Measurements from ENCODE around the gene SETD7. TPM values are rescaled to one million over a fixed set of nuclear protein-coding genes. Genes with fewer than 3 reads are reported as not detected.

Gene SETD7
- total RNA-seq, 2 donors from 2014 or later, result 71.7 to 100 TPM

- under 1% methylated on average over 46 of the region's 46 CpGs for WGBS
These were observed 101.6 kb downstream of the SETD7 start, which contains the start of gene RAB33B for GRCh38 chr4:139454111-139455045. RAB33B (plus strand) TSS chr4:139454121; CDS start chr4:139454196, 75 bp downstream.

GRCh38 chr4:139453371-139454110 is 102.5 kb downstream of the SETD7 start:
- no peaks in the 10 kb centered on the region for H3K9me3 ChIP-seq
- no peaks in the 10 kb centered on the region for H3K36me3 ChIP-seq
- no peaks in the 10 kb centered on the region for H3K27me3 ChIP-seq (replicated peaks; ENCODE audit: insufficient read depth)
- peak; percentile 97 for DNase-seq (ENCODE audit: low spot score)
- peaks cover 4% of the 10 kb centered on the region for H3K4me1 ChIP-seq (replicated peaks)
- peak overlapping the region; percentile 97 to 98 for H3K27ac ChIP-seq
- TF ChIP-seq POLR2AphosphoS5 (IDR thresholded peaks at IDR 0.05) (peak; percentile 73), POLR2A (IDR thresholded peaks at IDR 0.05) (peak; percentile 89), CTCF (IDR thresholded peaks at IDR 0.05) (peak in 1 of 4 experiments; percentile 32)
- WGBS, result under 1% methylated on average over 66 of the region's 76 CpGs
- H3K4me3 ChIP-seq, result peak overlapping the region; percentile 64 to 81
- intact Hi-C loops (cut with DNase I), result loop anchor here (5.0 kb wide), 2 partner anchors 104 to 151 kb away; partner anchors contain the start of genes NAA15, NDUFC1 and SETD7

More at GRCh38 chr4:139454111-139455045, 101.6 kb downstream of the SETD7 start, which contains the start of gene RAB33B:
- Histone ChIP-seq H3K9me3 (no peaks in the 10 kb centered on the region), H3K4me3 (peak within 1 kb of the TSS; percentile 64 to 81), H3K36me3 (no peaks in the 10 kb centered on the region), H3K27me3 (replicated peaks; ENCODE audit: insufficient read depth) (no peaks in the 10 kb centered on the region), H3K4me1 (replicated peaks) (peaks cover 4% of the 10 kb centered on the region), H3K27ac (peak within 1 kb of the TSS; percentile 97 to 98)
- TF ChIP-seq POLR2A (IDR thresholded peaks at IDR 0.05) (peak; percentile 84), CTCF (IDR thresholded peaks at IDR 0.05) (no peak), POLR2AphosphoS5 (IDR thresholded peaks at IDR 0.05) (peak; percentile 64)
- no peak for DNase-seq (ENCODE audit: low spot score)
- intact Hi-C loops (cut with DNase I), result loop anchor here (5.0 kb wide), 2 partner anchors 103 to 152 kb away; partner anchors contain the start of genes NAA15, NDUFC1 and SETD7

GRCh38 chr4:139453041-139453370 is 103.0 kb downstream of the SETD7 start:
- TF ChIP-seq POLR2A (IDR thresholded peaks at IDR 0.05), result no peak
- TF ChIP-seq CTCF (IDR thresholded peaks at IDR 0.05), result peak in 3 of 4 experiments; percentile 8 to 47 (median 42)
- Histone ChIP-seq H3K4me1 (replicated peaks) (peaks cover 4% of the 10 kb centered on the region), H3K27ac (peak overlapping the region; percentile 97 to 98), H3K4me3 (peak overlapping the region; percentile 64 to 81), H3K36me3 (no peaks in the 10 kb centered on the region), H3K9me3 (no peaks in the 10 kb centered on the region), H3K27me3 (replicated peaks; ENCODE audit: insufficient read depth) (no peaks in the 10 kb centered on the region)
- WGBS, result 1% methylated on average over 15 of the region's 15 CpGs
- intact Hi-C loops (cut with DNase I), result loop anchor here (5.0 kb wide), 2 partner anchors 104 to 151 kb away; partner anchors contain the start of genes NAA15, NDUFC1 and SETD7
- peak; percentile 47 for DNase-seq (ENCODE audit: low spot score)

- intact Hi-C loops (cut with DNase I), result loop anchor here (5.0 kb wide), 2 partner anchors 105 to 150 kb away; partner anchors contain the start of genes NAA15, NDUFC1 and SETD7
- WGBS, result 50% methylated on average over 1 of the region's 1 CpG
- no peak overlapping the region for H3K27ac ChIP-seq
- DNase-seq (ENCODE audit: low spot score), result no peak
- no peaks in the 10 kb centered on the region for H3K27me3 ChIP-seq (replicated peaks; ENCODE audit: insufficient read depth)
- TF ChIP-seq CTCF (IDR thresholded peaks at IDR 0.05), result no peak
- TF ChIP-seq POLR2AphosphoS5 (IDR thresholded peaks at IDR 0.05), result no peak
- no peak for TF ChIP-seq POLR2A (IDR thresholded peaks at IDR 0.05)
- no peaks in the 10 kb centered on the region for H3K36me3 ChIP-seq
- H3K4me3 ChIP-seq, result no peak overlapping the region
- no peaks in the 10 kb centered on the region for H3K9me3 ChIP-seq
- peaks cover 4% of the 10 kb centered on the region for H3K4me1 ChIP-seq (replicated peaks)
These were observed 104.0 kb downstream of the SETD7 start for GRCh38 chr4:139451997-139452396.

Measured in prostate gland (tissue), 2 donors.